Tibial nerve (tissue), 3 donors: Measurements from ENCODE around the gene FRMD4A.

Experiments
- POLR2A ChIP-seq, 2 donors: fragments of 450-650 bp; IDR thresholded peaks; one replicate each; pipeline ENCODE4 v1.6.1; 2017; ENCODE audit warnings: antibody characterized with exemption in 2 of 2, mild to moderate bottlenecking in 2 of 2, moderate library complexity in 2 of 2
- TF ChIP-seq, protein P1 (sequence below), 5 experiments: fragments of 200-600 bp in 3 of 5; fragments of 450-650 bp in 2 of 5; sonication (generic) in 3 of 5; IDR thresholded peaks; one replicate each; pipeline ENCODE4 v1.5.1; 2016 to 2019; ENCODE audit warnings: antibody characterized with exemption in 5 of 5, mild to moderate bottlenecking in 3 of 5, moderate library complexity in 2 of 5

DNA sequence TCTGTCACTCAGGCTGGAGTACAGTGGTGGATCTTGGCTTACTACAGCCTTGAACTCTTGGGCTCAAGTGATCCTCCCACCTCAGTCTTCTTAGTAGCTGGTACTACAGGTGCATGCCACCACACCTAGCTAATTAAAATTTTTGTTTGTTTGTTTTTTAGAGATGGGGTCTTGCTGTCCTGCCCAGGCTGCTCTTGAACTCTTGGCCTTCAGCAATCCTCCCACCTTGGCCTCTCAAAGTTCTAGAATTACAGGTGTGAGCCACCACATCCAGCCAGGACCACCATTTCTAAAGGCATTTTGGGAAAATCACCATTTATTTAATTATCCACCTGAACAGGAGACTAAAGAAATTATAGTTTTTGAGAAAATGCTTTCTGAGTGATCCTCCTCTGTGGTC is 491.7 kb downstream of the FRMD4A start:
- TF ChIP-seq, protein P1, sequence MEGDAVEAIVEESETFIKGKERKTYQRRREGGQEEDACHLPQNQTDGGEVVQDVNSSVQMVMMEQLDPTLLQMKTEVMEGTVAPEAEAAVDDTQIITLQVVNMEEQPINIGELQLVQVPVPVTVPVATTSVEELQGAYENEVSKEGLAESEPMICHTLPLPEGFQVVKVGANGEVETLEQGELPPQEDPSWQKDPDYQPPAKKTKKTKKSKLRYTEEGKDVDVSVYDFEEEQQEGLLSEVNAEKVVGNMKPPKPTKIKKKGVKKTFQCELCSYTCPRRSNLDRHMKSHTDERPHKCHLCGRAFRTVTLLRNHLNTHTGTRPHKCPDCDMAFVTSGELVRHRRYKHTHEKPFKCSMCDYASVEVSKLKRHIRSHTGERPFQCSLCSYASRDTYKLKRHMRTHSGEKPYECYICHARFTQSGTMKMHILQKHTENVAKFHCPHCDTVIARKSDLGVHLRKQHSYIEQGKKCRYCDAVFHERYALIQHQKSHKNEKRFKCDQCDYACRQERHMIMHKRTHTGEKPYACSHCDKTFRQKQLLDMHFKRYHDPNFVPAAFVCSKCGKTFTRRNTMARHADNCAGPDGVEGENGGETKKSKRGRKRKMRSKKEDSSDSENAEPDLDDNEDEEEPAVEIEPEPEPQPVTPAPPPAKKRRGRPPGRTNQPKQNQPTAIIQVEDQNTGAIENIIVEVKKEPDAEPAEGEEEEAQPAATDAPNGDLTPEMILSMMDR (IDR thresholded peaks at IDR 0.05), result no peak
- no peak for TF ChIP-seq POLR2A (IDR thresholded peaks at IDR 0.05)
